Activated B cell treated with CpG ODN at 0.5 μM for 24 hours (primary cell): ENCODE measurements around the gene LXN. TPM values are rescaled to one million over a fixed set of nuclear protein-coding genes. Genes with fewer than 3 reads are reported as not detected.
"Not testable (repeated sequence)": the region's sequence is repeated elsewhere in the genome, so short reads cannot be mapped to it uniquely, and the experiment has no call there.

Experiments
- ATAC-seq: fragments of 200-7000 bp; cut with Tn5 transposase; one replicate; pipeline ENCODE4 v1.10.0; 2021; ENCODE audit warnings: low read depth, mild to moderate bottlenecking, moderate library complexity
- CTCF ChIA-PET: fragments of 350-600 bp; sonication (Branson Sonifier 250); formaldehyde crosslinking; loops from one replicate; lab custom pipeline; 2021; ENCODE audit warnings: antibody characterized with exemption; lab: Charles Lee
- POLR2A ChIA-PET: fragments of 350-600 bp; sonication (Branson Sonifier 250); formaldehyde crosslinking; loops from one replicate; lab custom pipeline; 2021; ENCODE audit warnings: antibody characterized with exemption; lab: Charles Lee
- DNase-seq: peaks from one replicate; pipeline ENCODE4 v3.0.0; 2022
- H3K27ac Mint-ChIP-seq: one replicate; pipeline ENCODE4 v1.8.0; 2020; ENCODE audit warnings: mixed read lengths
- H3K27me3 Mint-ChIP-seq: one replicate; pipeline ENCODE4 v1.8.0; 2021; ENCODE audit warnings: mixed read lengths
- H3K36me3 Mint-ChIP-seq: one replicate; pipeline ENCODE4 v1.8.0; 2021; ENCODE audit warnings: low read depth, mixed read lengths
- H3K4me1 Mint-ChIP-seq: one replicate; pipeline ENCODE4 v1.8.0; 2021; ENCODE audit warnings: mixed read lengths
- H3K4me3 Mint-ChIP-seq: one replicate; pipeline ENCODE4 v1.8.0; 2020; ENCODE audit warnings: mild to moderate bottlenecking, mixed read lengths
- H3K9me3 Mint-ChIP-seq: one replicate; pipeline ENCODE4 v1.8.0; 2020; ENCODE audit warnings: mixed read lengths
- CTCF ChIP-seq: fragments of 200-600 bp; IDR thresholded peaks from one replicate; pipeline ENCODE4 v1.8.0; 2022; ENCODE audit warnings: antibody characterized with exemption, mild to moderate bottlenecking
- intact Hi-C: fragments of 100-400 bp; cut with micrococcal nuclease; formaldehyde crosslinking; loops from one replicate; pipeline ENCODE4 v1.15.1; 2024
- total RNA-seq: library from RNA; stranded (reverse); gene quantifications from 2 replicates; pipeline ENCODE4 v1.2.3, GENCODE V29; 2022

Gene LXN
- total RNA-seq, 1 donor from 2014 or later, result 5.9 TPM

GRCh38 chr3:158703566-158703965 is 31.1 kb upstream of the LXN start:
- Mint-ChIP-seq H3K9me3 (no peaks in the 10 kb centered on the region), H3K4me3 (no peak overlapping the region), H3K36me3 (peaks cover 61% of the 10 kb centered on the region), H3K4me1 (no peaks in the 10 kb centered on the region), H3K27ac (no peak overlapping the region), H3K27me3 (no peaks in the 10 kb centered on the region)
- CTCF ChIA-PET, result interaction anchor here (0.5 to 0.6 kb wide), 2 partner anchors 77 to 1170 kb away, joined by 3 read pairs; no protein-coding TSS in a partner anchor
- POLR2A ChIA-PET, result interaction anchor here (0.7 kb wide), 1 partner anchor 118 kb away, joined by 3 read pairs; no protein-coding TSS in a partner anchor
- TF ChIP-seq CTCF, result no peak
- ATAC-seq (no peak), DNase-seq (no peak)
- intact Hi-C loops, result no loop called here

- ChIA-PET CTCF (no interaction called here), POLR2A (interaction anchor here (0.7 kb wide), 1 partner anchor 118 kb away, joined by 3 read pairs; no protein-coding TSS in a partner anchor)
- DNase-seq, result no peak
- no peak overlapping the region for H3K4me3 Mint-ChIP-seq
- no peak for ATAC-seq
- no peaks in the 10 kb centered on the region for H3K27me3 Mint-ChIP-seq
- no peak for TF ChIP-seq CTCF
- no peaks in the 10 kb centered on the region for H3K4me1 Mint-ChIP-seq
- intact Hi-C loops, result no loop called here
- H3K27ac Mint-ChIP-seq, result no peak overlapping the region
- H3K36me3 Mint-ChIP-seq, result peaks cover 57% of the 10 kb centered on the region
- no peaks in the 10 kb centered on the region for H3K9me3 Mint-ChIP-seq
Observed at GRCh38 chr3:158702815-158703481, 30.5 kb upstream of the LXN start.

- CTCF ChIA-PET, result interaction anchor here (1.4 kb wide), 1 partner anchor 26 kb away, joined by 3 read pairs; no protein-coding TSS in a partner anchor
- DNase-seq (no peak), ATAC-seq (no peak)
- no peaks in the 10 kb centered on the region for H3K9me3 Mint-ChIP-seq
- POLR2A ChIA-PET, result no interaction called here
- intact Hi-C loops, result no loop called here
- H3K4me1 Mint-ChIP-seq, result no peaks in the 10 kb centered on the region
- H3K27me3 Mint-ChIP-seq, result no peaks in the 10 kb centered on the region
- H3K36me3 Mint-ChIP-seq, result peaks cover 47% of the 10 kb centered on the region
- TF ChIP-seq CTCF, result no peak
- H3K4me3 Mint-ChIP-seq, result no peak overlapping the region
- no peak overlapping the region for H3K27ac Mint-ChIP-seq
Observed at GRCh38 chr3:158701420-158702065, 29.1 kb upstream of the LXN start.

- no peaks in the 10 kb centered on the region for H3K4me1 Mint-ChIP-seq
- DNase-seq (no peak), ATAC-seq (no peak)
- H3K36me3 Mint-ChIP-seq, result peaks cover 42% of the 10 kb centered on the region
- TF ChIP-seq CTCF, result no peak
- H3K27me3 Mint-ChIP-seq, result no peaks in the 10 kb centered on the region
- POLR2A ChIA-PET, result no interaction called here
- no peak overlapping the region for H3K27ac Mint-ChIP-seq
- intact Hi-C loops, result no loop called here
- no peaks in the 10 kb centered on the region for H3K9me3 Mint-ChIP-seq
- H3K4me3 Mint-ChIP-seq, result no peak overlapping the region
- CTCF ChIA-PET, result interaction anchor here (1.4 kb wide), 1 partner anchor 27 kb away, joined by 3 read pairs; no protein-coding TSS in a partner anchor
Observed at GRCh38 chr3:158700559-158700958, 28.1 kb upstream of the LXN start.

- Mint-ChIP-seq H3K27me3 (no peaks in the 10 kb centered on the region), H3K4me3 (no peak overlapping the region), H3K4me1 (no peaks in the 10 kb centered on the region), H3K27ac (no peak overlapping the region), H3K9me3 (peaks cover 3% of the 10 kb centered on the region), H3K36me3 (peaks cover 54% of the 10 kb centered on the region)
- no peak for DNase-seq
- TF ChIP-seq CTCF, result no peak
- CTCF ChIA-PET, result no interaction called here
- no peak for ATAC-seq
- POLR2A ChIA-PET, result no interaction called here
- intact Hi-C loops, result no loop called here
Observed at GRCh38 chr3:158696618-158697017, 24.2 kb upstream of the LXN start.

- peaks cover 64% of the 10 kb centered on the region for H3K36me3 Mint-ChIP-seq
- H3K27me3 Mint-ChIP-seq, H3K27ac Mint-ChIP-seq, H3K4me1 Mint-ChIP-seq, H3K9me3 Mint-ChIP-seq, ATAC-seq, DNase-seq, POLR2A ChIA-PET, intact Hi-C loops, H3K4me3 Mint-ChIP-seq: not testable (repeated sequence)
- CTCF ChIA-PET, result interaction anchor here (0.7 kb wide), 1 partner anchor 50 kb away, joined by 4 read pairs; the partner anchor contains the start of gene GFM1
Observed at GRCh38 chr3:158693866-158694456, 21.5 kb upstream of the LXN start.
